Dendritic cell treated with granulocyte-macrophage colony-stimulating factor and Interleukin-4, amounts not matched to agents 40 ng/mL and 50 ng/mL, for 4 days (primary cell): ENCODE results near the gene KRTAP10-12.

Experiments
- H3K27ac Mint-ChIP-seq: one replicate; pipeline ENCODE4 v1.8.0; 2022; ENCODE audit warnings: mild to moderate bottlenecking, mixed read lengths
- H3K27me3 Mint-ChIP-seq: one replicate; pipeline ENCODE4 v1.8.0; 2022; ENCODE audit warnings: mild to moderate bottlenecking, mixed read lengths
- H3K36me3 Mint-ChIP-seq: one replicate; pipeline ENCODE4 v1.8.0; 2022; ENCODE audit warnings: low read depth, mixed read lengths
- H3K4me1 Mint-ChIP-seq: one replicate; pipeline ENCODE4 v1.8.0; 2022; ENCODE audit warnings: low read depth, mixed read lengths
- H3K4me3 Mint-ChIP-seq: one replicate; pipeline ENCODE4 v1.8.0; 2022; ENCODE audit warnings: mild to moderate bottlenecking, moderate library complexity, mixed read lengths
- H3K9me3 Mint-ChIP-seq: one replicate; pipeline ENCODE4 v1.8.0; 2022; ENCODE audit warnings: mixed read lengths
- intact Hi-C: fragments of 100-400 bp; cut with micrococcal nuclease; formaldehyde crosslinking; loops from one replicate; pipeline ENCODE4 v1.15.0; 2022

The KRTAP10-12 gene

GRCh38 chr21:44734841-44735240 is 37.9 kb downstream of the KRTAP10-12 start:
- Mint-ChIP-seq H3K36me3 (no peaks in the 10 kb centered on the region), H3K4me3 (no peak overlapping the region), H3K27me3 (peaks cover 17% of the 10 kb centered on the region), H3K9me3 (peaks cover 47% of the 10 kb centered on the region), H3K27ac (no peak overlapping the region), H3K4me1 (no peaks in the 10 kb centered on the region)
- intact Hi-C loops, result no loop called here

GRCh38 chr21:44735821-44736220 is 38.8 kb downstream of the KRTAP10-12 start:
- H3K4me3 Mint-ChIP-seq, result no peak overlapping the region
- peaks cover 22% of the 10 kb centered on the region for H3K27me3 Mint-ChIP-seq
- H3K27ac Mint-ChIP-seq, result no peak overlapping the region
- H3K9me3 Mint-ChIP-seq, result peaks cover 47% of the 10 kb centered on the region
- intact Hi-C loops, result no loop called here
- no peaks in the 10 kb centered on the region for H3K36me3 Mint-ChIP-seq
- no peaks in the 10 kb centered on the region for H3K4me1 Mint-ChIP-seq

GRCh38 chr21:44736291-44737004 is 39.5 kb downstream of the KRTAP10-12 start:
- no peak overlapping the region for H3K27ac Mint-ChIP-seq
- H3K4me1 Mint-ChIP-seq, result no peaks in the 10 kb centered on the region
- H3K27me3 Mint-ChIP-seq, result peaks cover 21% of the 10 kb centered on the region
- no peak overlapping the region for H3K4me3 Mint-ChIP-seq
- H3K9me3 Mint-ChIP-seq, result peaks cover 52% of the 10 kb centered on the region
- no peaks in the 10 kb centered on the region for H3K36me3 Mint-ChIP-seq
- intact Hi-C loops, result no loop called here

DNA sequence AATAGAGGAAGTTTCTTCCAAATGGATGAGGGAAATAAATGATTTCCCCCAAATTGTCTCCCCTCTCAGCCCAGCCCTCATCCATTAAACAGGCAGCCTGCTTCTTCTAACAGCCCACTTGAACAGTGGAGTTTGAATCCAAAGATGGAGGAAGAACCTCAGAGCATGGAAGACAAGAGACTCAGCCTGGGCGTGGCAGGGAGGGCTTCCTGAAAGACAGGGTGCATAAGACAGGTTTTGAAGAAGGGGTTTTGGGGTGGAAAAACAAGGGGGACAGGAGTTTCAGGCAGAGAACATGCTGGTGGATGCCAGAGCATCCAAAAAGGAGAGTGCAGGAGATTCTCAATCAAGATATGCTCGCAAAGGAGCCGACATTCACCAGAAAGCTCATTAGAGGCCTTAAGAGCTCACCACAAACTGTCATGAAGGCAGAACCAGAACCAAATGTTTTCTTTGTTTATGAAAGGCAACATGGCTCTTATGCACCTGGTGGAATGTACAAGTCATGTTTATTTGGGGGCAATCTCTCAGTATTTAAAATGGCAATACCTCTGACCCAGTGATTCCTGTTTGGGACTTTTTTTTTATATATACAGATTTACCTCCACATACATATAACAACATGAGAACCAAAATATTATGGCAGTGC is 40.9 kb downstream of the KRTAP10-12 start:
- Mint-ChIP-seq H3K9me3 (peaks cover 55% of the 10 kb centered on the region), H3K27ac (no peak overlapping the region), H3K36me3 (no peaks in the 10 kb centered on the region), H3K4me3 (no peak overlapping the region), H3K4me1 (no peaks in the 10 kb centered on the region), H3K27me3 (peaks cover 14% of the 10 kb centered on the region)
- intact Hi-C loops, result no loop called here

DNA sequence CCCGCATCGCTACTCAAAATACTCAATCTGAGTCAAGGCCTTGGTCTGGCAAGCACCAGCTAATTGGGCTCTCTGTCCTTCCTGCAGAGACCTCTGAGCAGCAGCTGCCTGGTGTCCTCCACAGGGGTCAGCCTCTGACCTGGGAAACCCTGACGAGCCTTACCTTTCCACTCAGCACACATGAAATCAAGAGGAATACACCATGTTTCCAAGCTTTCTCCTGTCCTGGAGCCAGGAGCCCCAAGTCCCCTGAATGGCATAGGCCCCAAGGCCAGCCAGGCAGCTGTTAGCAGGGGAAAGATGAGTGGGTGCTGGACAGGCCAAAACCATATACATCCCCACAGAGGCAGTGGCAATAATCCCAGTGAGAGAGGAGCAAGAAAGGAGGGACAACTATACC is 41.6 kb downstream of the KRTAP10-12 start:
- Mint-ChIP-seq H3K9me3 (peaks cover 55% of the 10 kb centered on the region), H3K36me3 (no peaks in the 10 kb centered on the region), H3K27me3 (peaks cover 12% of the 10 kb centered on the region), H3K4me3 (no peak overlapping the region), H3K27ac (no peak overlapping the region), H3K4me1 (no peaks in the 10 kb centered on the region)
- intact Hi-C loops, result no loop called here

GRCh38 chr21:44739316-44739715 is 42.3 kb downstream of the KRTAP10-12 start:
- H3K4me1 Mint-ChIP-seq, result no peaks in the 10 kb centered on the region
- H3K27ac Mint-ChIP-seq, result no peak overlapping the region
- intact Hi-C loops, result no loop called here
- H3K36me3 Mint-ChIP-seq, result no peaks in the 10 kb centered on the region
- no peak overlapping the region for H3K4me3 Mint-ChIP-seq
- H3K27me3 Mint-ChIP-seq, result peaks cover 12% of the 10 kb centered on the region
- H3K9me3 Mint-ChIP-seq, result peaks cover 55% of the 10 kb centered on the region

DNA sequence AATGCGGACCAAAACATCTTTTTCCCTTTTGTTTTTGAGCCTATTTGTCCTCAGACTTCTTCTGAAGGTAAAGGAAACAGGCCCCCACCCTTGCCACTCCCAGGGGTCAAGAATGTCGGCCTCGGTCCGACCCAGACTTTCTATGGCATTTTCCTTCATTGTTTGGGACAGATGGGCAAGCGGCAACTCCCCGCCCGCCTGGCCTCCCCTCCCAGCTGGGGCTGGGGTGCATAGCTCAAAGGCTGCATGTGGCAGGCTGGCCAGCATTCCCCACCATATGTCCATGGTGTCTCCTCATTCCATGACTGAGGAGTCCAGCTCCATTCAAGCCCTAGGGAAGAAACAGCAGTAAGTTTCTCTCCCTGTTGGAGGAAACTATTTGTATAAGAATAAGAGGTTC is 43.8 kb downstream of the KRTAP10-12 start:
- Mint-ChIP-seq H3K27ac (no peak overlapping the region), H3K4me1 (no peaks in the 10 kb centered on the region), H3K36me3 (no peaks in the 10 kb centered on the region), H3K9me3 (peaks cover 45% of the 10 kb centered on the region), H3K27me3 (peaks cover 12% of the 10 kb centered on the region), H3K4me3 (no peak overlapping the region)
- intact Hi-C loops, result no loop called here

DNA sequence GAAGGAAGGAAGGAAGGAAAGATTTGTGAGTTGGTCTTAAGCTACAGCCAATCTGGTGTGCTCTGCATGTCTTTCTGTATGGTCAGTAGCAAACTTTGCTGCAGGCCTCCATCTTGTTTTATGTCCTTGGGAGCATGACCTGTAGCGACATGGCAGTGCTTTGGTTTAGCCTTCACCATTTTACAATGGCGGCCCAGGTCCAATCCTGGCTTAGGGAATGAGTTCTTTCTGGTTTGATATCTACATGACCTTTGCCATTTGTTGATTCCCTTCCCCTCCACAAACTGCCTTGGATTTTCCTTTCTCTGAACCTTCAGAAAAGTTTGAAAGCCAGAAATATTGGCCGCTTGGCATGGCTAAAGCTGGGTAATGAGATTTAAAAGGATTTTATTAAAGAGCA is 44.9 kb downstream of the KRTAP10-12 start:
- peaks cover 33% of the 10 kb centered on the region for H3K9me3 Mint-ChIP-seq
- intact Hi-C loops, result no loop called here
- peaks cover 14% of the 10 kb centered on the region for H3K27me3 Mint-ChIP-seq
- no peak overlapping the region for H3K4me3 Mint-ChIP-seq
- no peaks in the 10 kb centered on the region for H3K36me3 Mint-ChIP-seq
- no peak overlapping the region for H3K27ac Mint-ChIP-seq
- no peaks in the 10 kb centered on the region for H3K4me1 Mint-ChIP-seq

- peaks cover 26% of the 10 kb centered on the region for H3K9me3 Mint-ChIP-seq
- H3K36me3 Mint-ChIP-seq, result no peaks in the 10 kb centered on the region
- intact Hi-C loops, result no loop called here
- H3K27me3 Mint-ChIP-seq, result peaks cover 15% of the 10 kb centered on the region
- H3K27ac Mint-ChIP-seq, result no peak overlapping the region
- H3K4me1 Mint-ChIP-seq, result no peaks in the 10 kb centered on the region
- H3K4me3 Mint-ChIP-seq, result no peak overlapping the region
Observed at GRCh38 chr21:44742418-44743153, 45.6 kb downstream of the KRTAP10-12 start.
